ENCODE results near the gene S100A6.

The S100A6 gene

GRCh38 chr1:153494976-153495535 lies 40.7 kb downstream of the S100A6 start:
- no peak for TF ChIP-seq ZNF274 (IDR thresholded peaks at IDR 0.05; ENCODE audit: low read depth, low read length)
- H3K4me3 ChIP-seq (ENCODE audit: low read length): no peak overlapping the region

DNA sequence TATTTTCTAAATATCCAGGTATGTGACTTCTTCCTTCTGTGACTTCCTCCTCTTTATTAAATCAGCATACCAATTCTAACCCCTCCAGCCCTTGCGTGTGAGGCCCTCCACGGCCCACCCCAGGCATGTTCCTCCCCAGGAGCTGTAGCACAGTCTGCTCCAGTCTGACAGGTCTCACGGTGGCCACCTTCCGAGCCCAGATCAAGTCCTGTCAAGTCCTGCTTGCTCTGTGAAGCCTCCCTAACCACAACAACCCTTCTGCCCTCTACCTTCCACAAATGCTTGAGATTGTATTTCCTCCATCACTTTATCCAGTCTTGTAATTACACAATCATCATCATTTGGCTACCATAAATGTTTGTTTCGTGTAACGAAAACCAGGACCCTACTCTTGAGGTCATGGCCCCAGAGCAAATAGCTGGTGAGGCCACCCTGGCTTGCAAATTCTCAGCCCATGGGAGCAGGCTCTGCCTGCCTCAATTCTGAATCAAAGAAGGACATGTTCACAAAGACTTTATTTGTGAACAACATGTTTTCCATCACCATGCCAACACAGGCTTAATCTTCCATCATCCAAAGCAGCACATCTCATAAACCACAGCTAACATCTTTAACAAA lies 42.3 kb downstream of the S100A6 start:
- no peak for TF ChIP-seq ZNF274 (IDR thresholded peaks at IDR 0.05; ENCODE audit: low read depth, low read length)
- H3K4me3 ChIP-seq (ENCODE audit: low read length): no peak overlapping the region

GRCh38 chr1:153490272-153491051 lies 45.3 kb downstream of the S100A6 start:
- no peak for TF ChIP-seq ZNF274 (IDR thresholded peaks at IDR 0.05; ENCODE audit: low read depth, low read length)
- no peak overlapping the region for H3K4me3 ChIP-seq (ENCODE audit: low read length)

DNA sequence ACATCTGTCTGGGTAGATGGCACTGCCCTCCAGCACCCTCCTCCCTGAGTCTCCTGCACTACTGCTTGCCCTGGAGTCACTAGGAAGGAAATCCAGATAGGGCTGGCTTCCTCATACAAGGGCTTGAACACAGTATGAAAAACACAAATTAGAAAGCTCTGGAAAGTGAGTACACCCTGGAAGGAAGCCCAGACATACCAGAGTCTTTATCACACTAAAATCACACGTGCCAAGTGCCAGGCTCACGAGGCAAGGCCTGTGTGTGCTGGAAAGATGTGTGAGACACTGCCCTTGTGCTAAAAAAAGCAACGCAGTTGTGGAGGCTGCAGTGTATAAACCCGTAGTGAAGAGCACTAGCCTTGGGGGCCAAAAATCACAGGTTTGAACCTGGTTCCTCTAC lies 47.1 kb downstream of the S100A6 start:
- no peak for TF ChIP-seq ZNF274 (IDR thresholded peaks at IDR 0.05; ENCODE audit: low read depth, low read length)
- no peak overlapping the region for H3K4me3 ChIP-seq (ENCODE audit: low read length)

DNA sequence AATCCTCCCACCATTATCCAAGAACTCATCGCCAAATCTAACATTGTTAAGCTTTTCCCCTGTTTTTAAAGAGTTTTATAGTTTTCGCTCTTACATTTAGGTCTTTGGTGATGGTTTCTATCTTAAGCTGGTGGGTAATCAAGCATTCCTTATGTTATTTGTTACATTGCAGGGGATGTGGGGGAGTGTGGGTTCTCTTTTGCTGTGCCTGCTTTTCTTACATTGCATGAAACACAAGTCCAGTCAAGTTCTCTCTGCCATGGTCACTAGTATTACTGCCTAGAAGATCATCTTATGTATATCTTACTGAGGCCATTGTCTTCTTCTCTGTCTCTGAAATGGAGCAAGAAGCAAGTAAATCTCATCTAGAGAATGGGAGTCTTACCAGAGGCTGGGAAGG lies 48.1 kb downstream of the S100A6 start:
- no peak overlapping the region for H3K4me3 ChIP-seq (ENCODE audit: low read length)
- no peak for TF ChIP-seq ZNF274 (IDR thresholded peaks at IDR 0.05; ENCODE audit: low read depth, low read length)

- TF ChIP-seq ZNF274 (IDR thresholded peaks at IDR 0.05; ENCODE audit: low read depth, low read length): no peak
- H3K4me3 ChIP-seq (ENCODE audit: low read length): no peak overlapping the region
Measured at GRCh38 chr1:153485863-153486262, 49.9 kb downstream of the S100A6 start.

Data from GM08714 (cell line).